NOMO-1 treated with DMSO at 0.1 percent for 48 hours (cell line): Measurements from ENCODE around the gene WDR81.
"Not testable (repeated sequence)": the region's sequence is repeated elsewhere in the genome, so short reads cannot be mapped to it uniquely, and the experiment has no call there.

ENCODE experiments used
- DNase-seq: peaks from one replicate; lab custom pipeline; 2025; ENCODE audit not compliant: unreplicated experiment; lab: John Stamatoyannopoulos, UW

The WDR81 gene

DNA sequence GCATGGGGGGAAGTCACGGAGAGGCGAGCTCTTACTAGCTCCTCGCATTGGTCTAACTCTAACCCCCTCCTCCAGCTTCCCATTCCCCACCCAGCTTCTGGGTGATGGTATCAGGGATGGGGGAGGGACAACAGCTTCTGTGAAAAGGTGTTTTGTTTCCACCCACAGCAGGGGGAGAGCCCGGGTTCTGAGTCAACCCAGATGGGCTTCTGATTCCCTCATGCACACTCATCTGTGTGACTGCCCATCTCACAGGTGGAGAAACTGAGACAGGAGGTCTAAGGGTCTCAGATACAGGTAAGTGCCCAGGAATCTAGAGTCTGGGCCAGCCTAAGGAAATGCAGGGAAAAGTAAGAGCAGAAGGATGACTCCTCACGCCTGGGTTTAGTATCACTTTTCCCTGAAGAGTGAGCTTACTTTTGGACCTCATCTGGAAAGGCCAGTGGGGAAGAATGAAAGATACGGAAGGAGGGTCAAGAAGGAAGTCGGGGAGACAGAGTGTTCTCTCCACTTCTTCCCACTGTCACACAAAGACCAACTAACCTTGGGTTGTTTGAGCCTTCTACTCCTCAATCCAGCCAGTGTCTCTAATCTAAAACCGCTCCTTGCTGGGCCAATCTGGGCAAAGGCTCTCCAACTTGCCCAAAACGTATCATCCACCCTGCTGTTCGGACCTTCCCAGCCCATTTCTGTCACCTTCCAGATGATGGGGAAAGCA lies 11.2 kb upstream of the WDR81 start:
- no peak for DNase-seq

DNA sequence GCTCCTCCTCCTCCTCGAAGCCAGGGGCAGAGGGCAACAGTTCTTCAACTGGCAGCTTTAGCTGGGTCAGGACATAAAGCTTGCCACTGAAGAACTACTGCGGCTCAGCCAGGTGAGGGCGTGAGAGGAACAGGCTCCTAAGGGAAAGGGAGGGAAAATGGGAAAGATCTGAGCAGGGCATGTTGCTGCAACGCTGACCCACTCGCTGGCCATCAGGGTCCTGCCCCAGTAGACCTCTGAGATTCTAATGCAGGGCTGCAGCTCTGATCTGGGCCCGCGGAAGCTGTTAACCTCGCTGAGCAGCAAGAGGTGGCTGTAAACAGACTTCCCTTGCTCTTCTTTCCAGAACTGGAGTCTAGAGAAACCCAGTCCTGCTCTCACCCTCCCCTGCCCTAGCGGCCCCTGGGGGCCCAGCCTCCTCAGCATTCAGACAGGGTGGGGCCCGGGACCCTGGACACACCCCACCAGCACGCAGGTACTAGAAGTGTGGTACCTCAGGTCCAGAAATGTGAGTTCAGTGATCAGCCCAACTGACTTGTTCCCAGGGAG lies 10.6 kb upstream of the WDR81 start:
- no peak for DNase-seq

DNA sequence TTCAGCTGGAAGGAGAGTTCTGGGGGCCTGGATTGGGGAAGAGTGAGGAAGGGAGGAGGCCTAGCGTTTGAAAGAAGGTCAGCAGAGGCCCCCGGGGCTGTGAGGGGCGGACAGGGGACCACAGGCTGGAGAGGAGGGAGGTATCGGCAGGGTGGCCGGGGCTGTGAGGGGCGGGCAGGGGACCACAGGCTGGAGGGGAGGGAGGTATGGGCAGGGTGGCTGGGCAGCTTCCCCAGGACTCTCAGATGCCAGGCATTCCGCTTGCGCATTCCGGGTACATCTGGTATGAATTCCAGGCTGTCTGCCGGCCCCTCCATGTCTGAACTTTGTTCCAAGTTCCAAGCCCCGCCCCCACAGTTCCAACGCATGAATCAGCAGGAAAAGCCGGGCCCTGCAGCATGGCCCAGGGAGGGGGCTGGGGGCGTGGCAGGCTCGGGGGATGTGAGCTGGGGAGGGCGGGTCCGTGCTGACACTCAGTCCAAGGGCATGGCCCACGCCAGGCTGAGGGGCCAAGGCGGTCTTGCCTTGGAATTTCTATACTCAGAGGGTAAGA lies 10.0 kb upstream of the WDR81 start:
- peak; percentile 18 for DNase-seq

DNA sequence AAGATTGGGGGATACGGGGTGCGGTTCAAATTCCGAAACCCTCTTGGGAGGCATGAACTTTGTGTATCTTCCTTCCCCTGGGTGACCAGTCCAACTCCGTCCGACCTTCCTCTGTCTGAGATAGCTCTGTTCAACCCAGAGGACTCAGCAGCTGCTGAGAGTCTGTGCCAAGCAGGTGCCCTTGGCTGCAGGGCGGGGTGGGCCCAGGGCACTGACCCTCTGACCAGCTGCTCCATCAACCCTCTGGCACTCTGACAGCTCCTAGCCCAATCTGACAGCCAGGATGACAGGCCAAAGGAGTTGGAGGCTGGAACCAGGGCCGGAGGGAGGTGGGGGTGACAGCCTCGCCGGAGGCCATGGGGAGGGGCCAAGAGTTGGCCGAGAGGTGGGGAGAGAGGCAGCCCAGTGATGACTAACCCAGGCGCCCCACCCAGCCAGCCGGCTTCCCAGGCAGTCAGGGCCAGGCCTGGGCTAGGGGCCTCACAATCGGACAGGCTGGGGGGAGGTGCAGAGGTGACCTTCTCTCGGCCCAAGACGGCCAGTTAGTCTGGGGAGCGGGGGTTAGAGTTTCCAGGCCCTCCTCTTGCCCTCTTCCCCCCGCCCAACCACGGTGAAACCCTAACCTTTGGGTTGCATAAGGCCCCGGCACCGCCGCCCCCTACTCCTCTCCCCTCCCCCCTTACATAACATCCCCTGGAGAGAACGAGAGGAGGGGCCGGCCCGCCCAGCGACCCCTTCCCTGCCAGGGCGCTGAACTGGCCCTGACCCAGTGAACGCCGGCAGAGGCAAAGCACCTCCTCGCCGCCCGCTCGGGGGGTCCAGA lies 9.3 kb upstream of the WDR81 start:
- DNase-seq, result peak; percentile 23

DNA sequence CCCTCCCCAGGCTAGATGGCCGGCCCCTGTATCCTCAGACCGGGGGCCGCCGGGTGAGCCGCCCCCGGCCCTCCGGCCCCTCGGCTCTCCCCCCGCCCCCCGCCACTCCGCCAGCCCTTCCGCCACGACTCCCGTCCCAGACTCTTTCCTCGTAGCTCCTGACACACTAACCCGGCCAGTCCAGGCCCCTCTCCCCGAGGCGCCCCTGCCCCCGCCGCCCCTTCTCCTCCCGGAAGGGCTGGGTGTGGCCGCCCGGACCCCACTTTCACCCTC lies 8.8 kb upstream of the WDR81 start:
- no peak for DNase-seq

DNA sequence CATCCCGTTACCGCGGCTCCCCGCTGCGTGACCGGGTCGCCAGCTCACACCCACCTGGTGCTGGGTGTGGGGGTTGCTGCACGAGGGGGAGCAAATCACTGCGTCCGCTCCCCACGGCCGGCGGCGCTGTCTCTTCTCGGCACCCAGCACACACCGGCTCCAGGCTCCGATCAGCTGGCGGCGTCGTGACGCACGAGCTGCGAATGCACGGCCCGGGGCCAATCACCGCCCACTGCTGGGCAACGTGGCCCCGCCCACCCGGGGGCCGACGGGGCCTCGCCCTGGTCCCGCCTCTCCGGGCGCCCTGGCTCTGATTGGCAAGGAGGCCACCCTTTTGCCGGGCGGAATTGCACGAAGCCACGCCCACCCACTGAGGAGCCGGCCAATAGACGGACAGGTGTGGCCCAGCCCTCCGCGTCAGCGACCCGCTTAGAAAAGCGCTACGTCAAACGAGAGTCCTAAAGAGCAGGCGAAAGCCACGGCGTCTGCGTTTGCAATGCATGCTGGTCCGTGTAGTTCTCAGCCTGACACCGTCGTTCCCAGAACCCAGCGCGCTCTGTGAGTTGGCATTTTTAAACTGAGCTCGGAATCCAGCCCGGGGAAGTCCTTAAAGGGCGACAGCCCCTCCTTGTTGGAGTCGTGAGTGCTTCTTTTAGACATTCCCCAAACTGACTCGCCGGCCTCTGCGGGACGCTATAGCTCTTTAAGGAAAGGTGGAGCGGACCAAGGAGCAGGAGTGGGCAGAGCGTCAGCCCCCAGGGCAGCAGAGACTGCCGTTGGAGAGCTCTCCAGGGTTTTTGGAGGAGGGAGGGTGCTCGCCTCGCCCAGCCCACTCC lies 8.2 kb upstream of the WDR81 start:
- peak; percentile 100 for DNase-seq

DNA sequence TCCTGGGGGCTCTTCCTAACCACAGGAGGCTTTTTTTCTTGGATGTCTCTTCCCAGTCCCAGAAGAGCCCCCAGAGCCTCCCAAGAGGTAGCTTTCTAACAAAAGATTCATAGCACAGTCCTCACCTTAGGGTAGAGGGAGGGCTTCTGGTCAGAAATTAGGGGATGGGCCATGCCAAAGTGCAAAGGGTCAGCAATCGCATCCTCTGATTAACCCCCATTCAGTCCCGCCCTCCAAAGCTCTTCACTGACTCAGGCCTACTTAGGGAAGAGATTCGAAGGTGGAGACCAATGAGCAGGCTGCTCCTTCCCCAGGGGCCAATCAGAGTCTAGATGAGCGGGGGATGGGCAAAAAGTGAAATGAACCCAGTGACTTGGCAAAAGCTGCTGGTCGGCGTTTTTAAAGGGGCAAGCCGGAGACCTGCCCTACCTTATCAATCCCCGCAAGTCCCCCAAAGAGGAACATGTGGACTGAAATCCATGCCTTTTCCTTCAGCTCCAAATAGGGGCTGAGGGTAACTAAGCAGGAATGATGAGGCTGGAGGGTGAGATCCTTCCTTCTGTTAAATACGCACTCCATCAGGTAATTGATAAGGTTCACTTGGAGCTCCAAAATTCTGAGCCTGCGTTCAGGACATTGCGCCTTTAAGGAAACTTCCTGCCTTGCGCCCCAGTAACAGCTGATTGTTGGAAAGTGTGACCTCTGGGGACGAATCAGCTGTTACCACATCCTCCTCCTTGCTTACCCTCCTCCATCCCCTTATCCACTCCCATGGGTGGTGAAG lies 7.4 kb upstream of the WDR81 start:
- DNase-seq, result peak; percentile 100

DNA sequence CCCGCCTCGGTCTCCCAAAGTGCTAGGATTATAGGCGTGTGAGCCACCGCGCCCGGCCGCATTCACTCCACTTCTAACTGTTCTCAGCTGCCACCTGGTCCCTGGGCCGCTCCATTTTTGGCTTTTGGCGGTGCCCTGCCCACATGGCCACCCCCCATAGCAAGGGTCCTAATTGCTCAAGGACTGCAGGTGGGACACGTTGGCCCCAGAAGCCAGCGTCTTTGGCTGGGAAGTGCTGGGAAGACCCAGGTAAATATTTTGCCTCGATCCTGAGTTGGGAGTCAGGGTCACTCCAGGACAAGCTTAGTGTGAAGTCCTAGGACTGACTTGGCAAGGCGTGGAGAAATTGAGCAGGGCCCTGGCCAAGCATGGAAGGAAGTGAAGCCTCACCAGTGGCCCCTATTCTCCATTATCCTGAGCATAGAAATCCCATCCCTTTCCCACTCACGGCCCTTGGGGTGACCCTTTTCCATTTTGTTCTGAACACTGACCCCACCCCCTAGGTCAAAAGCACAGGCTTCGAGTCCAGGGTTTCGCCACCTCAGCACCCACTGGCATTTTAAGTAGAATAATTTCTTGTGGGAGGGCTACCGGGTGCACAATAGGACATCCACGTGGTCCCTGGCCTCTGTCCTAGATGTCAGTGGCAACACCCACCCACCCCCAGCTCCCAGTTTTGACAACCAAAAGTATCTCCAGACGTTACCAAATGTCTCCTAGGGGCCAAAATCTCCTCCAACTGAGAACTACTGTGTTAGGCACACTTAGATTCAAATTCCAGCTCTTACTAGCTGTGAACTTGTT lies 5.9 kb upstream of the WDR81 start:
- no peak for DNase-seq

DNA sequence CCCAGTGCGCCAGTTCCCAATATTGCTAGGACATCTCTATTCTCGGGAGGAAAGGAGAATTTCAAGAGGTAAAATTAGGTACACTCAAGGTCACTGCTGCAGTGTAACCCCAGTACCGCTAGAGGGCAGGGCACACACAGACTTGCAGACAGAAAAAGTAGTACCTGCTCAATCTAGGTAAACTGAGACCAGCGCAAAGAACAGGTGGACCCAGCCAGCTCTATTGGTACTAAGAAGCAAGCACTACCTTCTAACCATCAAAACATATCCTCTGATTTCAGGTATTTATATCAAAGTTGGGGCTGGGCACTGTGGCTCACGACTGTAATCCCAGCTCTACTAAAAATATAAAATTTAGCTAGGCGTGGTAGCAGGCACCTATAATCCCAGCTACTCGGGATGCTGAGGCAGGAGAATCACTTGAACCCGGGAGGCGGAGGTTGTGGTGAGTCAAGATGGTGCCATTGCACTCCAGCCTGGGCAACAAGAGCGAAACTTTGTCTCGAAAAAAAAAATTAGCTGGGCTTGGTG lies 3.6 kb upstream of the WDR81 start:
- DNase-seq, result peak; percentile 40

DNA sequence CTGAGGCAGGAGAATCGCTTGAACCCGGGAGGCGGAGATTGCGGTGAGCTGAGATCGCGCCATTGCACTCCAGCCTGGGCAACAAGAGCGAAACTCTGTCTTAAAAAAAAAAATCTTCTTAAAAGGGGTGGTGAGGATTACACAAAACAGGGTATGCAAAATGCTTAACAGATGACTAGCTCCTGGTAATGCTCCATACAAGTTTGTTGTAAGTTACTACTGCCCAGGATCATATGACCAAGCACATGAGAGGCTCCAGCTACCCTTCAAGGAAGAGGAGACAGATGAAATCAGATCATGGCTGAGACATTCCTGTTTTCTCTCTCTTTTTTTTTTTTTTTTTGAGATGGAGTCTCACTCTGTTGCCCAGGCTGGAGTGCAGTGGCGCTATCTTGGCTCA lies 2.5 kb upstream of the WDR81 start:
- DNase-seq, result not testable (repeated sequence)

DNA sequence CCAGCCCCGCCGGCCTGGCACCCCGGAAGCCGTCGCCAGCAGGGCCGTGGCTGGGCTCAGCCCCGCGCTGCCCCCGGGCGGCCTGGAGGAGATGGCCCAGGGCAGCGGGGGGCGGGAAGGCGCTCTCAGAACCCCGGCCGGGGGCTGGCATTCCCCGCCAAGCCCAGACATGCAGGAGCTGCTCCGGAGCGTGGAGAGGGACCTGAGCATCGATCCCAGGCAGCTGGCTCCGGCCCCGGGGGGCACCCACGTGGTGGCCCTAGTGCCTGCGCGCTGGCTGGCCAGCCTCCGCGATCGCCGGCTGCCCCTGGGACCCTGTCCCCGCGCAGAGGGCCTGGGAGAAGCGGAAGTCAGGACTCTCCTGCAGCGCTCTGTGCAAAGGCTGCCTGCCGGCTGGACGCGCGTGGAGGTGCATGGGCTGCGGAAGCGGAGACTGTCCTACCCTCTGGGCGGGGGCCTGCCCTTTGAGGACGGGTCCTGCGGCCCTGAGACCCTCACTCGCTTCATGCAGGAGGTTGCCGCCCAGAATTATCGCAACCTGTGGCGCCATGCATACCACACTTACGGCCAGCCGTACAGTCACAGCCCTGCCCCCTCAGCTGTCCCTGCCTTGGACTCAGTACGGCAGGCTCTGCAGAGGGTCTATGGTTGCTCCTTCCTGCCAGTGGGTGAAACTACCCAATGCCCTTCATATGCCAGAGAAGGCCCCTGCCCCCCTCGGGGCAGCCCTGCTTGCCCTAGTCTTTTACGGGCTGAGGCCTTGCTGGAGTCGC lies 551 bp downstream of the WDR81 start:
- DNase-seq, result peak; percentile 45

DNA sequence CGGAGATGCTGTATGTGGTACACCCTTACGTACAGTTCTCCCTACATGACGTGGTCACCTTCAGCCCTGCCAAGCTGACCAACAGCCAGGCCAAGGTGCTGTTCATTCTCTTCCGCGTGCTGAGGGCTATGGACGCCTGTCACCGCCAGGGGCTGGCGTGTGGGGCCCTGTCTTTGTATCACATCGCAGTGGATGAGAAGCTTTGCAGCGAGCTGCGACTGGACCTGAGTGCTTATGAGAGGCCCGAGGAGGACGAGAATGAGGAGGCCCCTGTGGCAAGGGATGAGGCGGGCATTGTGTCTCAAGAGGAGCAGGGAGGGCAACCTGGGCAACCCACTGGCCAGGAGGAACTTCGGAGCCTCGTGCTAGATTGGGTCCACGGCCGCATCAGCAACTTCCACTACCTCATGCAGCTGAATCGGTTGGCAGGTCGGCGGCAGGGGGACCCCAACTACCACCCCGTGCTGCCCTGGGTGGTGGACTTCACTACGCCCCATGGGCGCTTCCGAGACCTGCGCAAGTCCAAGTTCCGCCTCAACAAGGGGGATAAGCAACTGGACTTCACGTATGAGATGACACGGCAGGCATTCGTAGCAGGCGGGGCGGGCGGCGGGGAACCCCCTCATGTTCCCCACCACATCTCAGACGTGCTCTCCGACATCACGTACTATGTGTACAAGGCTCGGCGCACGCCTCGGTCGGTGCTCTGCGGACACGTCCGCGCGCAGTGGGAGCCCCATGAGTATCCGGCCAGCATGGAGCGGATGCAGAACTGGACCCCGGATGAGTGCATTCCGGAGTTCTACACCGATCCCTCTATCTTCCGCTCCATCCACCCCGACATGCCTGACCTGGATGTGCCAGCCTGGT lies 1.4 kb downstream of the WDR81 start:
- no peak for DNase-seq

DNA sequence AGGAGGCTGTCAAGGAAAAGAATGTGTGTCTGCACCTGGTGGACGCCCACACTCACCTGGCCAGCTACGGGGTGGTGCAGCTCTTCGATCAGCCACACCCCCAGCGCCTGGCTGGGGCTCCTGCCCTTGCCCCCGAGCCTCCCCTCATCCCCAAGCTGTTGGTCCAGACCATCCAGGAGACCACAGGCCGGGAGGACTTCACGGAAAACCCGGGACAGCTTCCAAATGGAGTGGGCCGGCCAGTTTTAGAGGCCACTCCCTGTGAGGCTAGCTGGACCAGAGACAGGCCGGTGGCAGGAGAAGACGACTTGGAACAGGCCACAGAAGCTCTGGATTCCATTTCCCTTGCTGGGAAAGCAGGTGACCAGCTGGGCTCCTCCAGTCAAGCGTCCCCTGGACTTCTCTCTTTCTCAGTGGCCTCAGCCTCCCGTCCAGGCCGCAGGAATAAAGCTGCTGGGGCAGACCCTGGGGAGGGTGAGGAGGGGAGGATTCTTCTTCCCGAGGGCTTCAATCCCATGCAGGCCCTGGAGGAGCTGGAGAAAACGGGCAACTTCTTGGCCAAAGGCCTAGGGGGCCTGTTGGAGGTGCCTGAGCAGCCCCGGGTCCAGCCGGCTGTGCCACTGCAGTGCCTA lies 2.2 kb downstream of the WDR81 start:
- DNase-seq, result no peak

DNA sequence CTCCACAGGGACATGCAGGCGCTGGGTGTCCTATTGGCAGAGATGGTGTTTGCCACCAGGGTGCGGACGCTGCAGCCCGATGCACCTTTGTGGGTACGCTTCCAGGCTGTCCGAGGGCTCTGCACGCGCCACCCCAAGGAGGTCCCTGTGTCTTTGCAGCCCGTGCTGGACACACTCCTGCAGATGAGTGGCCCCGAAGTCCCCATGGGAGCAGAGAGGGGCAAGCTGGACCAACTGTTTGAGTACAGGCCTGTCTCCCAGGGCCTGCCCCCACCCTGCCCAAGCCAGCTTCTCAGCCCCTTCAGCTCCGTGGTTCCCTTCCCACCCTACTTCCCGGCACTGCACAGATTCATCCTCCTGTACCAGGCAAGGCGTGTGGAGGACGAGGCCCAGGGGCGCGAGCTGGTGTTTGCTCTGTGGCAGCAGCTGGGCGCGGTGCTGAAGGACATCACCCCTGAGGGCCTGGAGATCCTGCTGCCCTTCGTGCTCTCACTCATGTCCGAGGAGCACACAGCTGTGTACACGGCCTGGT lies 2.8 kb downstream of the WDR81 start:
- no peak for DNase-seq

DNA sequence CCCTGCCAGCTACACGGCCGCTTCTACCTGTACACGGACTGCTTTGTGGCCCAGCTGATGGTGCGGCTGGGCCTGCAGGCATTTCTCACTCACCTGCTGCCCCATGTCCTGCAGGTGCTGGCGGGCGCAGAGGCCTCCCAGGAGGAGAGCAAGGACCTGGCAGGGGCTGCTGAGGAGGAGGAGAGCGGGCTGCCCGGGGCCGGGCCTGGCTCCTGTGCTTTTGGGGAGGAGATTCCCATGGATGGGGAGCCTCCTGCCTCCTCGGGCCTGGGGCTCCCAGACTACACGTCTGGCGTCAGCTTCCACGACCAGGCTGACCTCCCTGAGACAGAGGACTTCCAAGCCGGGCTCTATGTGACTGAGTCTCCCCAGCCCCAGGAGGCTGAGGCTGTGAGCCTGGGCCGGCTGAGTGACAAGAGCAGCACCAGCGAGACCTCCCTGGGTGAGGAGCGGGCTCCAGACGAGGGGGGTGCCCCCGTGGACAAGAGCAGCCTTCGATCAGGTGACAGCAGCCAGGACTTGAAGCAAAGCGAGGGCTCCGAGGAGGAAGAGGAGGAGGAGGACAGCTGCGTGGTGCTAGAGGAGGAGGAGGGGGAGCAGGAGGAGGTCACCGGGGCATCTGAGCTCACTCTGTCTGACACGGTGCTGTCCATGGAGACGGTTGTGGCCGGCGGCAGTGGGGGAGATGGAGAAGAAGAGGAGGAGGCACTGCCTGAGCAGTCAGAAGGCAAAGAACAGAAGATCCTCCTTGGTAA lies 3.5 kb downstream of the WDR81 start:
- no peak for DNase-seq

DNA sequence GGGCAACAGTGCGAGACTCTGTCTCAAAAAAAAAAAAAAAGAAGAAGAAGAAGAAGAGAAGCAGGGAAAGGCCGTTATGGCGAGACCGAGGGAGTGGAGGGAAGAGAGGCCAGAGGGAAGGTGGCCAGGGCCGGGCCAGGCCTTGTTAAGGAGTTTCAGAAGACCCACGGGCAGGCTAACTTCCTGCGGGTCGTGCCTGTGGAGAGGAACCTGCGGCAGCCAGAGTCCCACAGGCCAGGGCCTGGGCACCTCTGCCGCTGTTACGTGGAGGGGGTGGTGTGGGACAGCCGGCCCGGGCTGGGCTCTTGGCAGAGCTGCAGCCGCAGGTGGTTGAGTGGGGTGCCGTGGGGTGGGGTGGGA lies 5.4 kb downstream of the WDR81 start:
- no peak for DNase-seq
